Activated T-helper 1 cell treated with anti-CD3 and anti-CD28 coated beads, Interleukin-2, amount 50 U/mL, for 16 hours (primary cell): ENCODE results near the gene MFAP1.
A peak's percentile ranks its signal among the peaks of the same experiment; 100 is the strongest.
"Not testable (repeated sequence)": the region's sequence is repeated elsewhere in the genome, so short reads cannot be mapped to it uniquely, and the experiment has no call there.

Experiments
- DNase-seq, 2 donors: peaks; one replicate each; pipeline ENCODE4 v3.0.0-alpha.2; 2020; ENCODE audit warnings: low read depth in 1 of 2, low spot score in 1 of 2

The MFAP1 gene

GRCh38 chr15:43821505-43821904 lies 3.0 kb downstream of the MFAP1 start:
- DNase-seq, result no peak

GRCh38 chr15:43815064-43815463 lies 9.4 kb downstream of the MFAP1 start:
- DNase-seq, result not testable (repeated sequence)

GRCh38 chr15:43808960-43809678 lies 15.4 kb downstream of the MFAP1 start:
- no peak for DNase-seq

GRCh38 chr15:43808435-43808950 lies 16.0 kb downstream of the MFAP1 start:
- no peak for DNase-seq

- DNase-seq, result not testable (repeated sequence)
Observed at GRCh38 chr15:43802676-43803075, 21.8 kb downstream of the MFAP1 start.

- DNase-seq, result peak; percentile 85 to 88
Observed at GRCh38 chr15:43800286-43801141, 24.0 kb downstream of the MFAP1 start, which contains the start of gene HYPK. HYPK (plus strand) TSS chr15:43800599; CDS start chr15:43800623, 24 bp downstream.

- DNase-seq, result no peak
Observed at GRCh38 chr15:43799945-43800285, 24.6 kb downstream of the MFAP1 start, which contains the start of gene SERINC4. SERINC4 (minus strand) TSS chr15:43800220; CDS start chr15:43799986, 234 bp downstream.

- DNase-seq, result no peak
Observed at GRCh38 chr15:43799209-43799944, 25.1 kb downstream of the MFAP1 start.

- DNase-seq, result no peak
Observed at GRCh38 chr15:43796566-43796965, 27.9 kb downstream of the MFAP1 start.

- DNase-seq, result no peak
Observed at GRCh38 chr15:43795997-43796396, 28.5 kb downstream of the MFAP1 start.

- DNase-seq, result no peak
Observed at GRCh38 chr15:43795197-43795596, 29.3 kb downstream of the MFAP1 start.

- no peak for DNase-seq
Observed at GRCh38 chr15:43794269-43795037, 30.0 kb downstream of the MFAP1 start.

- DNase-seq, result no peak
Observed at GRCh38 chr15:43793647-43794046, 30.8 kb downstream of the MFAP1 start.

- no peak for DNase-seq
Observed at GRCh38 chr15:43792761-43793476, 31.6 kb downstream of the MFAP1 start.

- peak; percentile 99 for DNase-seq
Observed at GRCh38 chr15:43791993-43792760, 32.3 kb downstream of the MFAP1 start, which contains the start of gene SERF2. SERF2 (plus strand) TSS chr15:43792320; CDS start chr15:43792377, 57 bp downstream.

GRCh38 chr15:43789409-43789808 lies 35.1 kb downstream of the MFAP1 start:
- DNase-seq, result no peak

- DNase-seq, result no peak
Observed at GRCh38 chr15:43779016-43779415, 45.5 kb downstream of the MFAP1 start.

- DNase-seq, result peak; percentile 61 to 69
Observed at GRCh38 chr15:43777267-43777914, 47.1 kb downstream of the MFAP1 start.
